Stimulated activated CD4-positive, alpha-beta T cell treated with anti-CD3 and anti-CD28 coated beads, Interleukin-15, amount 100 ng/mL, for 1 hour (primary cell): ENCODE results near the gene POLR3C.
"Not testable (repeated sequence)": the region's sequence is repeated elsewhere in the genome, so short reads cannot be mapped to it uniquely, and the experiment has no call there.

Experiments
- DNase-seq, 2 donors: peaks; one replicate each; pipeline ENCODE4 v3.0.0-alpha.2; 2020; ENCODE audit warnings: low read depth in 1 of 2, low spot score in 1 of 2

POLR3C gene

DNA sequence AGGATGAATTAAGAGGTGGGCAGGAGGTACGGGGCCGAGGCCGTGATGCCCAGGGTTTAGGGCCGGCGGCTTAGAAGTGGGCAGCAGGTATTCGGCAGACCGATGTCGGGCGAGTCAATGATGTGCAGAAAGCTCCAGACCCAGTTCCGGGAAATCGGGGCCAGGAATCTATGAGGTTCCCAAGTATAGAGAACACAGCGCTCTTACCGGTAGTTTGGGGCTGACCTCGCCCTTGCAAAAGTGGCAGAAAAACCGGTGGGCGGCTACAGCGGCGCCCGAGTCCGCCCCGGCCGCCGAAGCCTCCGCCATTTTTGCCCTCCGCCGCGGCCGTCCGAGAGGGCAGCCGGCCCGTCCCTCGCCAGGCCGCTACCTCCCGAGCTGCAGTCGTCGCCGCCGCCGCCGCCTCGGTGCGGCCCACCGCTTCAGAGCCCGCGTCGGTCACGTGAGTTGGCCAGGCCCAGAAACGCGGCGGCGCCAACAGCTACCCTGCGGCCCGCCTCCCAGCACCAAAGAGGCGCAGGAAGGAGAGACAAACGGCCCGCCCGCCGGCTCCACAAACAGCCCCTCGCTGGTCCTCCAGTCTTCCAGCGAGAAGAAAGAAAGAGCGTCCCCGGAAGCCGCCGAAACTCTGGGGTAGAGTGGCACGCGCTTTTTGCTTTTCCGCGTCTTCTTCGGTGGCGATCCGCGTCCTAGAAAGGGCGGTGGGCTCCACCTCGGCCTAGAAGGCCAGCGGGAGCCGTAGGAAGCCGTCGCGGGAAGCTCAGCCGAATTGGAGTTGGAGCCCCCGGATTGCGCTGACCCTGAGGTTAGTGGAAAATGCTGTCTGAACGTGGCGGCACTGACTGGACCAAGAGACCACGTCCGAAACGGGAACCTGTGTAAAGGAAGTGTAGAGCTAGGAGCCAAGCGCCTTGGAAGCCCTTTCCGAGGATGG is at the start of gene POLR3C, which contains the start of gene RNF115:
POLR3C (plus strand) TSS at position 636 of the 934 bp plus-strand sequence. CDS start 1,577 bp downstream, outside the sequence.
RNF115 (minus strand) TSS at position 531 of the 934 bp plus-strand sequence; CDS start at position 309, 222 bp downstream.
- DNase-seq = peak; percentile 73 to 74

DNA sequence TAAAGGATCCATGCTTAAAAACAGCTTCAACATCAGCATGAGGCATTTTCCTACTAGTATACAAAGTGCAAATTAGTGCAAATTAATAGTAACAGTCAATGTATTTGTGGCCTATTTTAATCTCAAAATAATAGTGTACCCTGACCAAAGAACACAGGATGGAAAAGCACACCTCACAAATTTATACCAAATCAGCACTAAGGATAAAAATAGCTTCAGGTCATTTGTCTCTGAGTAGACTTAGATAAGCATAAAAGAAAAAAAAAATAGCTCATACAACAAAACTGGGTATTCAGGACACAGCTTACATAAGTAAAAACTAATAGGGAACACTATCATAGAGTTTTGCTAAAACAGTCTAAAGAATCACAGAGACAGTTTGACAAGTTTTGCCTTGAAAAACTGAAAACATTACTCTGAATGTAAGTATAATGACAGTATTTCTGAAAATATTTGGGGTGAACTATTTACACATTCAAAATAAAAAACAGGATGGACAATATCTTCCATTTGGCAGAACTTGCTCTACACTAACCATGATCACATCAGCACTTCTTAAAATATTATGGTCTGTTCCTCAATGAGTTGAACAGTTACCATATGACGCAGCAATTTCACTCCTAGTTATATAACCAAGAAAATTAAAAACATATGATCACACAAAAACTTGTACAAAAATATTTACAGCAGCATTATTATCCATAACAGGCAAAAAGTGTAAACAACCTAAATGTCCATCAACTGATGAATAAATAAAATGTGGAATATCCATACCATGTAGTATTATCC is 46.4 kb upstream of the POLR3C start:
- DNase-seq = no peak

GRCh38 chr1:145778146-145778540 is 45.9 kb upstream of the POLR3C start:
- no peak for DNase-seq

- DNase-seq = no peak
Measured at GRCh38 chr1:145782272-145783099, 41.5 kb upstream of the POLR3C start.

- no peak for DNase-seq
Measured at GRCh38 chr1:145784409-145784808, 39.6 kb upstream of the POLR3C start.

DNA sequence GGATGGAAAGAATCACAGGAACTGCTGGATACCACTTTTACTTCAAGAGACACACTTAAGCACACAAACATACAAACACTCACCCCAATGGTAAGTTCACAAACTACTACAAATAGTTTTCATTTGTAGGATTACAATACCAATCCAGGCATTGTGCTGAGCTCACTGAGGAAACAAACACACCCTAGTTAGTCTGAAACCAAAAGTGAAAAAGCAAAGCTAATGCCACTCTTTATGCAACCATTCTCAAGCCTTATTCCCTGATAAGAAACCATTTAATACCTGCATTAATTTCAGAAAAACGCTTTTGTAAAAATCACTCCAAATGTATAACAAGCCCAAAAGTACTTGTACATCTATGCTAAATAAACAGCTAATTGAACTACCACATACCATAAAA is 38.5 kb upstream of the POLR3C start:
- DNase-seq = no peak

DNA sequence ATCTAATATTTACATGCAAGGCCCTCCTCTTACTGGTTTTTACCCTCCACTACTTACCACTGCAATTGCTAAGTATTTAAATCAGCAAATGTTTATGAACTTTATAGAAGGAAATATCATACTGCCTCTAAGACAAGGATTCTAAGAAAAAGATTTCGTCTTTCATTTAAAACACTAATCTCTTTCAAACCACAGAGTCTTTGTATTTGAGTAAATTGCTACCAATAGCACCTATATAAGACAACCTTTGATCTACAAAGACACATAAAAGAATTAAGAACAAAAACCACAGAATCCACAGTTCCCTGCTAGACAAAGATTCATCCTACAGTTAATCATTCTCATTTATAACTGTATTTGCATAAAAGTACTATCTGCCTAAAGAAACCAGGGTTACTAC is 37.7 kb upstream of the POLR3C start:
- DNase-seq = no peak

- DNase-seq = no peak
Measured at GRCh38 chr1:145788580-145788979, 35.4 kb upstream of the POLR3C start.

- not testable (repeated sequence) for DNase-seq
Measured at GRCh38 chr1:145791860-145792259, 32.1 kb upstream of the POLR3C start.

DNA sequence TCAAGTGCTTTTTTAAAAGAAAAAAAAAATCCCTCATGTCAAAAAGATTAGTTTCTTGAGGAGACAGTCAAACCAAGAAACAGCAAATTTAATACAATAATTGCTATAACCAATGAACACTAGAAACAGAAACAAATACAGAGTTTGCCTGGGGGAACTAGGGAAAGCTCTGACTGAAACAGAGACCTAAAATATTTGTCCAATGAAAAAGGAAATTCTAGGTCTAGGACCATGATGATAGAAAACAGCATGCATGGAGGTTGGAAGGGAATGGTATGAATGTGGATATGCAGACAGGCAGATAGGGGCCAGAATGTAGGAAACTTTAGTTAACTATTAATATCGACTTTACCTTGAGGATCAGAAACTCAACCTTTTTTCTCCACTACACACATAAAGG is 31.5 kb upstream of the POLR3C start:
- DNase-seq = no peak

DNA sequence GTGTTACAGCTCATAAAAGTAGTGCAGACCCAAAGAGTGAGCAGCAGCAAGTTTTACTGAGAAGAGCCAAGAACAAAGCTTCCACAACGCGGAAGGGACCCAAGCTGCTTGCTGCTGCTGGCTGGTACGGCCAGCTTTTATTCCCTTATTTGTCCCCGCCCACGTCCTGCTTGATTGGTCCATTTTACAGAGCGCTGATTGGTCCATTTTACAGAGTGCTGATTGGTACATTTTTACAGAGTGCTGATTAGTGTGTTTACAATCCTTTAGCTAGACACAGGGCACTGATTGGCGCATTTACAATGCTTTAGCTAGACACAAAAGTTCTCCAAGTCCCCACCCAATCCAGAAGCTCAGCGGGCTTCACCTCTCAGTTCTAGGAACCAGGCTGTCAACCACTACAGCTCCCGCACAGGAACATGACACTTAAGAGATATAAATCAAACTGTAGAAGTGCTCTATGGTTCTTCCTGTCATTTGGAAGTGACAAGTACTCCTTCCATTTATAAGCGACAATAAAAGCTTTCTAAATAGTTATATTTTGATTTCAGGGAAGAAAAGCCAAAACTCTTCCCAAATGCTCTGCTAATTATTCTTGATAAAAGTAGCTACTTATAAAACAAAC is 28.6 kb upstream of the POLR3C start:
- no peak for DNase-seq

DNA sequence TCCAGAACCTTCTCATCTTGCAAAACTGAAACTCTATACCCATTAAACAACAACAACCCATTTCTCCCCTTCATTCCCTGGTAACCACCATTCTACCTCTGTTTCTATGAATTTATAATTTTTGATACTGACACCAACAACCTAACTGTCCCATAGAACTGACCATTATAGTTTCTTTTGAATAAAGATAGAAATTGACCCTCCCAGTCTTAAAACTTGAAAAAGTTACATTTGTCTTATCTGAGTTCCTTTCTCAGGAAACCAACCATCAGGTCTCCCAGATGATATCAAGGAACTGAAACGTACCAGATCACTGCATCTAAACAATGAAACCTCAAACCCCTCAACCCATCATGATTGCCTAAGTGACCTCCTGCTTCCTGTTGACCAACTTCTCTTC is 27.2 kb upstream of the POLR3C start:
- no peak for DNase-seq

GRCh38 chr1:145799806-145800205 is 24.2 kb upstream of the POLR3C start:
- DNase-seq = no peak

- DNase-seq = no peak
Measured at GRCh38 chr1:145804235-145805045, 19.6 kb upstream of the POLR3C start.

DNA sequence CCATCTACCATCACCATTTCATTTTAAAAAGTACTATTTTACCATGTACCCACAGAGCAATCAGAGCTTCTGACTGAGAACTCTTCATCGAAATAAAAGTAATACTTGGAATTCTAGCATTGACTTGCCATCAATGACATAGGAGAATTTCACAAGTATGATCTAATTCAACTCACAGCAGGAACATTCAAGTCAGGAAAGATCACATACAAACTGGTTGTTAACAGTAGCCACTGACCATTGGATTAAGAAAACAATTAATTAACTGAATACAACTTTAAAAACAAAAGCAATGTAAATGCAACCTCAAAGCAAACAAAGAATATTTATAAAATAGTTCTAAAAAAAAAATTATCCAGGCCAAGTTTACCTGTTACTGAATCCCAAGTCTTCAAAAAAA is 18.9 kb upstream of the POLR3C start:
- DNase-seq = no peak

GRCh38 chr1:145806408-145806807 is 17.6 kb upstream of the POLR3C start:
- DNase-seq = no peak

- no peak for DNase-seq
Measured at GRCh38 chr1:145806844-145807243, 17.2 kb upstream of the POLR3C start.

DNA sequence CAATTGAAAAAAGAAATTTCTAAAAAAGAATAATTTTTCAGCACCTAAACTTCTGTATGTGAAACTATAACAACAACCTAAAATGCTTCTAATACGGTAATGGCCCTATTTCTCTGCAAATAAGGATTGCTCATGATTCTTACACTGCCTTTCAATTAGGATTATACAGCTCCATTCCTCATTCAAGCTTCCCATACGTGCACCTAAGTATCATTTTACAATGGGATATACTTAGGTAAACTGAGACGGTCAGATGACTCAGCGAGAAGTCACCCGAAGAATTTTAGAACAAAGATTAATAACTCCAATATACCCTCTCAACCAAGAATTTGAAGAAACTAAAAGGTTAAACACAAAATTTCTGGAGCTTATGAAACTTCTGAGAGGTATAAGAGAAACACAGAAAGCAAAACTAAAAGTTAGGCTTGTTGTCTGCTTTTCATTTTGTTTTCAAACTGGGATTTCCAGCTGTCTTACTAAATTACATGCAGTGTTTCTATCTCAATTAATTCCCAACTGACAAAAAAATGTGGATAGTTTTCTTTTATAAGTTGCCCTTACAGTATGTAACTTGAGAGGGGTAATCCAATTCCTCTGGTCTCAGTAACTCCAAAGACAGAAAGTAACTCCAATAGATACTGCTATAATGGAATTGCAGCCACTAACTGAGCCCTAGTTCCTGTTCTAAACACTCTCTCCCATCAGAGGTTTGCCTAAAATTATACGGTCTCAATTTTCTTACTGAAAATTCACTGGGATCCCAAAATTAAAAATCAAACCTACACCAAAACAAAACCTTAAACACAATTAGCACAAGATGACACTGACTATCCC is 10.8 kb upstream of the POLR3C start:
- DNase-seq = not testable (repeated sequence)

- not testable (repeated sequence) for DNase-seq
Measured at GRCh38 chr1:145818095-145818494, 5.9 kb upstream of the POLR3C start.
